ENCODE measurements around the gene AGAP5. TPM values are rescaled to one million over a fixed set of nuclear protein-coding genes. Genes with fewer than 3 reads are reported as not detected.

The AGAP5 gene
- total and polyA plus RNA-seq, 9 of the 15 experiments (the other 6 are each of a cell fraction or from before 2014, with no cell fraction given), result 0.32 to 7.5 (median 5.3) TPM

DNA sequence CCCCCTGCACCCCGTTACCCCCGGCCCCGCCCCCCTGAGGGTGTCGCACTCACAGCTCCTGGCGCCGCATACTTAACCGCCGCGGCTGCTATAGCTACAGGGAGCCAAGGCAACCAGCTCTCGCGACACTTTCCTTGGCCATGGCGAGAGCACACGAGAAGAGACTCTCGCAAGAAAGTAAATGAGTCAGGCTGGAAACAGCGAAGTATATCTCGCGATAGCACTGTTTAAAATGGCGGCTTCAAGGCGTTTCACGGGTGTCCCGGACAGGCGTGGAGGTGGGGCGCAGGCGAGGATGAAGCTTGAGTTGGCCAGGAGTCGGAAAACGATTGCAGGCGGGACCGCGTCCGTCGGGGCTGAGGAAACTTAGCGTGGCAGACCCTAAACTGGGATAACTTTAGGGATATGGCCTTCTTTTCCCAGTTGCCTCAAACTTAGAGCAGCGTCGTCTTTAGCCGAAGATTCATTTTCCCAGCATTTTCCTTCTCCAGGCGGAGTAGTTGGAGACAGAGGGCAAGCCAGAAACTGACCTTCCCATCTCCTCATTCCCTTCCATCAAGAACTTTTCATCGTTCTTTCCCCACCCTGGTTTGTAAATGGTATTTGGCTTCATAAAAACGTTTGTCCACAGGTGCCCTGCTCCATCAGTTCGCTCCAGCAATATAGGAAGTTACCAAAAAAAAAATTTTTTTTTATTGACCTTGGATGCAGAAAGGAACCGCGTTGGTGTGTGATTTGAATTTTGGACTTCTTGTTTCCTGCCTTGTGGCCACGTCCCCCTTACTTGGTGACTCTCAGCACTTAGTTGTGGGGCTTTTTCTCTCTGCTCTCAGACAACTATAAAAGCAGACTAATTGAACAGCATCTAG is 71.8 kb downstream of the AGAP5 start (continued):
- TF ChIP-seq TGIF2 (CRISPR knock-in tag; IDR thresholded peaks at IDR 0.05) (no peak), CXXC5 (CRISPR knock-in tag; IDR thresholded peaks at IDR 0.05) (peak; percentile 62), ZNF165 (CRISPR knock-in tag; IDR thresholded peaks at IDR 0.05; ENCODE audit: borderline replicate concordance) (no peak), FOXP1 (CRISPR knock-in tag; IDR thresholded peaks at IDR 0.05) (peak; percentile 94), ZNF778 (CRISPR knock-in tag; IDR thresholded peaks at IDR 0.05) (no peak), FOXA1 (IDR thresholded peaks at IDR 0.05; ENCODE audit: borderline replicate concordance) (no peak), ZC3H8 (IDR thresholded peaks at IDR 0.05) (no peak), IRF2 (CRISPR knock-in tag; IDR thresholded peaks at IDR 0.05) (no peak), ZNF133 (CRISPR knock-in tag; IDR thresholded peaks at IDR 0.05) (no peak), DACH1 (IDR thresholded peaks at IDR 0.05; ENCODE audit: partially characterized antibody) (no peak), ZNF282 (CRISPR knock-in tag; IDR thresholded peaks at IDR 0.05) (no peak), HCFC1 (IDR thresholded peaks at IDR 0.05; ENCODE audit: low read depth, low read length) (peak; percentile 61)
- TF ChIP-seq, protein P1, sequence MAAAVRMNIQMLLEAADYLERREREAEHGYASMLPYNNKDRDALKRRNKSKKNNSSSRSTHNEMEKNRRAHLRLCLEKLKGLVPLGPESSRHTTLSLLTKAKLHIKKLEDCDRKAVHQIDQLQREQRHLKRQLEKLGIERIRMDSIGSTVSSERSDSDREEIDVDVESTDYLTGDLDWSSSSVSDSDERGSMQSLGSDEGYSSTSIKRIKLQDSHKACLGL (CRISPR knock-in tag; IDR thresholded peaks at IDR 0.05; ENCODE audit: borderline replicate concordance, poor library complexity, severe bottlenecking), result no peak
- TF ChIP-seq, protein P2, sequence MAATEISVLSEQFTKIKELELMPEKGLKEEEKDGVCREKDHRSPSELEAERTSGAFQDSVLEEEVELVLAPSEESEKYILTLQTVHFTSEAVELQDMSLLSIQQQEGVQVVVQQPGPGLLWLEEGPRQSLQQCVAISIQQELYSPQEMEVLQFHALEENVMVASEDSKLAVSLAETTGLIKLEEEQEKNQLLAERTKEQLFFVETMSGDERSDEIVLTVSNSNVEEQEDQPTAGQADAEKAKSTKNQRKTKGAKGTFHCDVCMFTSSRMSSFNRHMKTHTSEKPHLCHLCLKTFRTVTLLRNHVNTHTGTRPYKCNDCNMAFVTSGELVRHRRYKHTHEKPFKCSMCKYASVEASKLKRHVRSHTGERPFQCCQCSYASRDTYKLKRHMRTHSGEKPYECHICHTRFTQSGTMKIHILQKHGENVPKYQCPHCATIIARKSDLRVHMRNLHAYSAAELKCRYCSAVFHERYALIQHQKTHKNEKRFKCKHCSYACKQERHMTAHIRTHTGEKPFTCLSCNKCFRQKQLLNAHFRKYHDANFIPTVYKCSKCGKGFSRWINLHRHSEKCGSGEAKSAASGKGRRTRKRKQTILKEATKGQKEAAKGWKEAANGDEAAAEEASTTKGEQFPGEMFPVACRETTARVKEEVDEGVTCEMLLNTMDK (IDR thresholded peaks at IDR 0.05; ENCODE audit: borderline replicate concordance, insufficient read depth, low read depth, low read length, poor library complexity, severe bottlenecking), result no peak
- TF ChIP-seq, protein P3, sequence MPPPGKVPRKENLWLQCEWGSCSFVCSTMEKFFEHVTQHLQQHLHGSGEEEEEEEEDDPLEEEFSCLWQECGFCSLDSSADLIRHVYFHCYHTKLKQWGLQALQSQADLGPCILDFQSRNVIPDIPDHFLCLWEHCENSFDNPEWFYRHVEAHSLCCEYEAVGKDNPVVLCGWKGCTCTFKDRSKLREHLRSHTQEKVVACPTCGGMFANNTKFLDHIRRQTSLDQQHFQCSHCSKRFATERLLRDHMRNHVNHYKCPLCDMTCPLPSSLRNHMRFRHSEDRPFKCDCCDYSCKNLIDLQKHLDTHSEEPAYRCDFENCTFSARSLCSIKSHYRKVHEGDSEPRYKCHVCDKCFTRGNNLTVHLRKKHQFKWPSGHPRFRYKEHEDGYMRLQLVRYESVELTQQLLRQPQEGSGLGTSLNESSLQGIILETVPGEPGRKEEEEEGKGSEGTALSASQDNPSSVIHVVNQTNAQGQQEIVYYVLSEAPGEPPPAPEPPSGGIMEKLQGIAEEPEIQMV (tag; conservative IDR thresholded peaks at IDR 0.05; ENCODE audit: low read depth), result no peak
- TF ChIP-seq, protein P4, sequence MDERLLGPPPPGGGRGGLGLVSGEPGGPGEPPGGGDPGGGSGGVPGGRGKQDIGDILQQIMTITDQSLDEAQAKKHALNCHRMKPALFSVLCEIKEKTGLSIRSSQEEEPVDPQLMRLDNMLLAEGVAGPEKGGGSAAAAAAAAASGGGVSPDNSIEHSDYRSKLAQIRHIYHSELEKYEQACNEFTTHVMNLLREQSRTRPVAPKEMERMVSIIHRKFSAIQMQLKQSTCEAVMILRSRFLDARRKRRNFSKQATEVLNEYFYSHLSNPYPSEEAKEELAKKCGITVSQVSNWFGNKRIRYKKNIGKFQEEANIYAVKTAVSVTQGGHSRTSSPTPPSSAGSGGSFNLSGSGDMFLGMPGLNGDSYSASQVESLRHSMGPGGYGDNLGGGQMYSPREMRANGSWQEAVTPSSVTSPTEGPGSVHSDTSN (CRISPR knock-in tag; IDR thresholded peaks at IDR 0.05; ENCODE audit: low read depth), result no peak
- TF ChIP-seq, protein P4 (tag; conservative IDR thresholded peaks at IDR 0.05; ENCODE audit: low read depth), result no peak
- TF ChIP-seq, protein P5, sequence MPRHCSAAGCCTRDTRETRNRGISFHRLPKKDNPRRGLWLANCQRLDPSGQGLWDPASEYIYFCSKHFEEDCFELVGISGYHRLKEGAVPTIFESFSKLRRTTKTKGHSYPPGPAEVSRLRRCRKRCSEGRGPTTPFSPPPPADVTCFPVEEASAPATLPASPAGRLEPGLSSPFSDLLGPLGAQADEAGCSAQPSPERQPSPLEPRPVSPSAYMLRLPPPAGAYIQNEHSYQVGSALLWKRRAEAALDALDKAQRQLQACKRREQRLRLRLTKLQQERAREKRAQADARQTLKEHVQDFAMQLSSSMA (CRISPR knock-in tag; IDR thresholded peaks at IDR 0.05), result no peak
